ENCODE data around the gene RPH3AL. TPM values are rescaled to one million over a fixed set of nuclear protein-coding genes. Genes with fewer than 3 reads are reported as not detected.

The RPH3AL gene
- polyA plus RNA-seq, 1 donor from 2014 or later, result 0.87 TPM

- H3K79me2 ChIP-seq (replicated peaks; ENCODE audit: insufficient read depth, low read length), result no peaks in the 10 kb centered on the region
- H3K9me2 ChIP-seq (ENCODE audit: insufficient read depth, low read length), result no peaks in the 10 kb centered on the region
- no peak overlapping the region for H2AFZ ChIP-seq (ENCODE audit: low read depth, low read length)
- no peak overlapping the region for H3K9ac ChIP-seq (ENCODE audit: low read length)
- no peaks in the 10 kb centered on the region for H3F3A ChIP-seq (ENCODE audit: insufficient read depth, low read length, poor library complexity, severe bottlenecking)
- H3K27ac ChIP-seq (ENCODE audit: low read length), result no peak overlapping the region
- H3K27me3 ChIP-seq (ENCODE audit: insufficient read depth, low read depth, low read length), result no peaks in the 10 kb centered on the region
- H3K36me3 ChIP-seq (ENCODE audit: insufficient read depth, low read length), result no peaks in the 10 kb centered on the region
- no peaks in the 10 kb centered on the region for H4K20me1 ChIP-seq (ENCODE audit: insufficient read depth)
- TF ChIP-seq REST (IDR thresholded peaks at IDR 0.05; ENCODE audit: borderline replicate concordance), result no peak
- TF ChIP-seq POLR2AphosphoS5 (IDR thresholded peaks at IDR 0.05), result no peak
- no peak for TF ChIP-seq MXI1 (conservative IDR thresholded peaks at IDR 0.05; ENCODE audit: poor library complexity, severe bottlenecking)
- no peak for TF ChIP-seq EZH2 (IDR thresholded peaks at IDR 0.05; ENCODE audit: borderline replicate concordance, insufficient read depth, low read length, poor library complexity, severe bottlenecking)
- TF ChIP-seq EP300 (conservative IDR thresholded peaks at IDR 0.05; ENCODE audit: poor library complexity, severe bottlenecking), result no peak
- TF ChIP-seq SMC3 (conservative IDR thresholded peaks at IDR 0.05; ENCODE audit: poor library complexity), result no peak
- TF ChIP-seq TAF1 (IDR thresholded peaks at IDR 0.05; ENCODE audit: low read depth), result no peak
- TF ChIP-seq RAD21 (conservative IDR thresholded peaks at IDR 0.05), result no peak
- no peak for TF ChIP-seq CTCF (IDR thresholded peaks at IDR 0.05; ENCODE audit: poor library complexity, severe bottlenecking)
- no peak overlapping the region for H3K4me3 ChIP-seq (ENCODE audit: low read length)
- no peaks in the 10 kb centered on the region for H3K9me3 ChIP-seq (ENCODE audit: low read length)
- no peak overlapping the region for H3K4me2 ChIP-seq (ENCODE audit: low read length)
Measured at GRCh38 chr17:300881-301280, 51.7 kb downstream of the RPH3AL start.

DNA sequence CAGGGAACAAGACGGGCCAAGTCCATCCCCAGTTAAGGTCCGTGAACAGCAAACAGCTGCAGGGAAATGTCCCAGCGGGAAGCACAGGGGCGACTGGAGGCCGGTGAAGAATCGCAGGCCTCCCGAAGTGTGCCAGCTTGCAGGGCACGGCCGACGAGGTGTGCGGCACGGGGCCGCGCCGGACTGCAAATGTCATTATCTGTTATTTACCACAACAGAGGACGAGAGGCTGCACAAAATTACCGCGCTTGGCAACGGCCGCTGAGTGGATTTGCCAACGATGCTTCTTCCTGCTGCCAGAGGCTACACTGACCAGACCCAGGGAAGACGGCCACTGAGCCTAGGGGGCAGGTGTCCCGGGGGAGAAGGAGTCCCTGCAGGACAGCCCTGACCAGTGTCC lies 53.1 kb downstream of the RPH3AL start:
- Histone ChIP-seq H3F3A (ENCODE audit: insufficient read depth, low read length, poor library complexity, severe bottlenecking) (no peaks in the 10 kb centered on the region), H3K36me3 (ENCODE audit: insufficient read depth, low read length) (no peaks in the 10 kb centered on the region), H2AFZ (ENCODE audit: low read depth, low read length) (no peak overlapping the region), H3K27ac (ENCODE audit: low read length) (no peak overlapping the region), H4K20me1 (ENCODE audit: insufficient read depth) (no peaks in the 10 kb centered on the region), H3K9ac (ENCODE audit: low read length) (no peak overlapping the region), H3K79me2 (replicated peaks; ENCODE audit: insufficient read depth, low read length) (no peaks in the 10 kb centered on the region), H3K27me3 (ENCODE audit: insufficient read depth, low read depth, low read length) (no peaks in the 10 kb centered on the region), H3K9me2 (ENCODE audit: insufficient read depth, low read length) (no peaks in the 10 kb centered on the region), H3K4me2 (ENCODE audit: low read length) (no peak overlapping the region), H3K4me3 (ENCODE audit: low read length) (no peak overlapping the region), H3K9me3 (ENCODE audit: low read length) (no peaks in the 10 kb centered on the region)
- TF ChIP-seq EP300 (conservative IDR thresholded peaks at IDR 0.05; ENCODE audit: poor library complexity, severe bottlenecking) (no peak), TAF1 (IDR thresholded peaks at IDR 0.05; ENCODE audit: low read depth) (no peak), REST (IDR thresholded peaks at IDR 0.05; ENCODE audit: borderline replicate concordance) (no peak), CTCF (IDR thresholded peaks at IDR 0.05; ENCODE audit: poor library complexity, severe bottlenecking) (no peak), SMC3 (conservative IDR thresholded peaks at IDR 0.05; ENCODE audit: poor library complexity) (no peak), EZH2 (IDR thresholded peaks at IDR 0.05; ENCODE audit: borderline replicate concordance, insufficient read depth, low read length, poor library complexity, severe bottlenecking) (no peak), POLR2AphosphoS5 (IDR thresholded peaks at IDR 0.05) (no peak), MXI1 (conservative IDR thresholded peaks at IDR 0.05; ENCODE audit: poor library complexity, severe bottlenecking) (no peak), RAD21 (conservative IDR thresholded peaks at IDR 0.05) (no peak)

Data from neural cell (in vitro differentiated cells).